Neural crest cell (in vitro differentiated cells): ENCODE measurements around the gene APOOL. TPM values are rescaled to one million over a fixed set of nuclear protein-coding genes. Genes with fewer than 3 reads are reported as not detected.
A peak's percentile ranks its signal among the peaks of the same experiment; 100 is the strongest.
"Not testable (repeated sequence)": the region's sequence is repeated elsewhere in the genome, so short reads cannot be mapped to it uniquely, and the experiment has no call there.

Source experiments
- DNase-seq: peaks from one replicate; pipeline ENCODE4 v3.0.0; 2021; ENCODE audit warnings: low read depth, mixed read lengths, low spot score
- H3K27ac Mint-ChIP-seq: one replicate; pipeline ENCODE4 v1.8.0; 2021; ENCODE audit warnings: mild to moderate bottlenecking, mixed read lengths; ENCODE audit not compliant: unreplicated experiment
- H3K27me3 Mint-ChIP-seq: 2 replicates; pipeline ENCODE4 v1.8.0; 2021; ENCODE audit warnings: low read depth, mild to moderate bottlenecking, mixed read lengths
- H3K36me3 Mint-ChIP-seq: 2 replicates; pipeline ENCODE4 v1.8.0; 2021; ENCODE audit warnings: low read depth, mild to moderate bottlenecking, mixed read lengths
- H3K4me1 Mint-ChIP-seq: 2 replicates; pipeline ENCODE4 v1.8.0; 2021; ENCODE audit warnings: mixed read lengths
- H3K4me3 Mint-ChIP-seq: one replicate; pipeline ENCODE4 v1.8.0; 2021; ENCODE audit warnings: mild to moderate bottlenecking, mixed read lengths
- H3K9me3 Mint-ChIP-seq: 2 replicates; pipeline ENCODE4 v1.8.0; 2021; ENCODE audit warnings: mixed read lengths
- total RNA-seq: library from RNA; stranded (reverse); gene quantifications from 2 replicates; pipeline ENCODE4 v1.2.1, GENCODE V29; 2021
- TF ChIP-seq, protein P1 (sequence below): fragments of 200-600 bp; sonication (generic); conservative IDR thresholded peaks from 2 replicates; pipeline ENCODE4 v1.5.0; 2021; ENCODE audit warnings: antibody characterized with exemption, mild to moderate bottlenecking

Gene APOOL
- total RNA-seq, 1 donor from 2014 or later = 16.6 TPM

DNA sequence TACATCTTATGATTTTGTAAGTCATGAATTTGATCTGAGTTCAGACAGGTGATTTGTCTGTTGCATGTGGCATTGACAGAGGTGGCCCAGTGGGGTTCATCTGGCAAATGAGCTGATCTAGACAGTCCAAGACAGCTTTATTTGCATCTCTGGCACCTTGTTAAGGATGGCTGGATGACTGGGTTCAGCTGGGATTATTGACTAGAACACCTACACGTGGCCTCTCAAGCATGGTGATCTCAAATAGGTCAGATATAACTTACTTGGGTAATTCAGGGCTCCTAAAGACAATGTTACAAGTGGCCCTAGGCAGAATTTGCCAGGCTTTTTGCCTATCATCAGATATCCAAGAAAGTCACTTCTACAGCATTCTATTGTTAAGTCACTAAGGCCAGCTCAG is 48.0 kb downstream of the APOOL start:
- TF ChIP-seq, protein P1, sequence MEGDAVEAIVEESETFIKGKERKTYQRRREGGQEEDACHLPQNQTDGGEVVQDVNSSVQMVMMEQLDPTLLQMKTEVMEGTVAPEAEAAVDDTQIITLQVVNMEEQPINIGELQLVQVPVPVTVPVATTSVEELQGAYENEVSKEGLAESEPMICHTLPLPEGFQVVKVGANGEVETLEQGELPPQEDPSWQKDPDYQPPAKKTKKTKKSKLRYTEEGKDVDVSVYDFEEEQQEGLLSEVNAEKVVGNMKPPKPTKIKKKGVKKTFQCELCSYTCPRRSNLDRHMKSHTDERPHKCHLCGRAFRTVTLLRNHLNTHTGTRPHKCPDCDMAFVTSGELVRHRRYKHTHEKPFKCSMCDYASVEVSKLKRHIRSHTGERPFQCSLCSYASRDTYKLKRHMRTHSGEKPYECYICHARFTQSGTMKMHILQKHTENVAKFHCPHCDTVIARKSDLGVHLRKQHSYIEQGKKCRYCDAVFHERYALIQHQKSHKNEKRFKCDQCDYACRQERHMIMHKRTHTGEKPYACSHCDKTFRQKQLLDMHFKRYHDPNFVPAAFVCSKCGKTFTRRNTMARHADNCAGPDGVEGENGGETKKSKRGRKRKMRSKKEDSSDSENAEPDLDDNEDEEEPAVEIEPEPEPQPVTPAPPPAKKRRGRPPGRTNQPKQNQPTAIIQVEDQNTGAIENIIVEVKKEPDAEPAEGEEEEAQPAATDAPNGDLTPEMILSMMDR = no peak
- H3K9me3 Mint-ChIP-seq = no peaks in the 10 kb centered on the region
- H3K27me3 Mint-ChIP-seq = no peaks in the 10 kb centered on the region
- no peaks in the 10 kb centered on the region for H3K36me3 Mint-ChIP-seq
- no peak overlapping the region for H3K27ac Mint-ChIP-seq
- no peaks in the 10 kb centered on the region for H3K4me1 Mint-ChIP-seq
- DNase-seq = no peak
- H3K4me3 Mint-ChIP-seq = no peak overlapping the region

DNA sequence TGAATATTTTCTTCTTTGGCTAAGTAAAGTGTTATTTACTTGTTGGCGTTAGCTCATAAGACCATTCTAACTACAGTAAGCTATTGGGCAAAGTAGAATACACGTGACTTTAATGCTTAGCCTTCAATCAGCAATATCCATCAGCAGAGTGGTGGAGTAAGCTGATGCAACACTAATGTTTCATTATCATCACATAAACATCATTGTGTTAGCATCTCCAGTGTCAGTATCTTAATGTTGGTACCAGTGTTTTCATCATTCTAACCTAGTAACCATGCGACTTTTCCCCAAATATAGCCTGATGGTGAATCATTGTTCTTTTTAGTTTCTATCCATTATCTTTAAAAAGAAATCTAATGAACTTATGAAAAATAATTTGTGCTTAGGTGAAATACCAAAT is 48.5 kb downstream of the APOOL start:
- Mint-ChIP-seq H3K27me3 (no peaks in the 10 kb centered on the region), H3K9me3 (no peaks in the 10 kb centered on the region), H3K4me1 (no peaks in the 10 kb centered on the region), H3K27ac (no peak overlapping the region), H3K4me3 (no peak overlapping the region), H3K36me3 (peaks cover 2% of the 10 kb centered on the region)
- TF ChIP-seq, protein P1 = no peak
- no peak for DNase-seq

DNA sequence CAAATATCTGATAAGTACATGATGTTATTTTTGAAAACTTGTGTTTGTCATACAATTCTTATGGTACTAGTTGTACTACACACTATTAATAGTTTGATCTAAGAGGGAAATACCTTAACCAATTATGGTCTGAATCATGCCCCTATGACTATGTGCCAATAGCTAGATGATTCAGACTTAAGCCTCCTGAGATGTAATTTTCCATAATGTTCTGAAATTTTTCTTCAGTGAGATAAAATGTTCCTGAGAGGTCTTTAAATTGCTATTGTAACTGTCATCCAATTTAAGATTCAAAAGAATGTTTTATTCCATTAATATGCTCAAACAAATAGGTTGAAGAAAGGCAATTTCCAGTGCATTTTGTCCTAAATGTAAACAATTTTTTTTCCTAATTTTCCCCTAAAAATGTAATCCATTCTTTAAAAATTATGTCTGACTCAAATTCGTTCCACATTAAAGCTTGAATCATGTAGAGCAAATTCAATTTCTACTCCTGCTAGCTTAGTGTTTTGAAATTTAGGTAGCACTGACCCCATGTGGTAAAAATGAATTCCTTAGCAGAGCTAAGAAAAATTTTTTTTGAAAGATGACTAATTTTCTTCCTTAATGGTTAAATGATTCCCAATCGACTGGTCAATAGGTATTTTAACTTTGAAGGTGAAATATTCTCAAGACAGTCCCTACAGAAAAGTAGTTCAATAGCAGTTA is 49.1 kb downstream of the APOOL start:
- H3K36me3 Mint-ChIP-seq = peaks cover 2% of the 10 kb centered on the region
- no peak overlapping the region for H3K27ac Mint-ChIP-seq
- TF ChIP-seq, protein P1 = peak; percentile 49
- H3K4me3 Mint-ChIP-seq = no peak overlapping the region
- H3K4me1 Mint-ChIP-seq = no peaks in the 10 kb centered on the region
- no peaks in the 10 kb centered on the region for H3K27me3 Mint-ChIP-seq
- no peak for DNase-seq
- no peaks in the 10 kb centered on the region for H3K9me3 Mint-ChIP-seq

DNA sequence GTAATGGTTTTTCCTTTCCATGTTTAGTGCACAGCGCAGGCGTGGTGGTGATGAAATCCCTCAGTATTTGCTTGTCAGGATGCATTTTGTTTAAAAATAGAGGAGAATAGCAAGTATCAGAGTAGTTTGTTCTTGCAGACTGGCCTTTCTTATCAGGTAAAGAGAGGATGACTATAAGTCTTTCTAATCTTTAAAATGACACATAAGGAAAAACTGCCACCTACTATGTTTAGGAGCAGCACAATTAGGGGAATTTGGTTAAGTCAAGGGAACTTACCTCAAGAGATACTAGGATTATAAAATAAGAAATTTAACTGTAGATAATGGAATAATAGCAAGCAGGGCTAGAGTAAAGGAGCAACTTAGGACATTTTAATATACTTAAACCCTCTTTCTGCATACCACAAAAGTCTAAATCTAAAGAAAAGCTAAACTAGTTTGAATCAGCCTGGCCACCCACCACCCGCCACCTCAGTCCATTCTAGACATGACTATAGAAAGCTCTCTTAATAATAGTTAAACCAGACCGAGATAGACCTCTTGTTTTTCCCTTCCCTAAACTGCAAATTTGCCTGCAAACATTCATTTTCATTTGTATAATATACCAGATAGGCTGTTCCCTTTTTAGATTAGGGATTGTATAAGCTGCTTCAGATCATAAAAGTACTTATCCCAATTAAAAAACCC is 62.0 kb downstream of the APOOL start:
- H3K4me3 Mint-ChIP-seq = no peak overlapping the region
- DNase-seq = no peak
- H3K4me1 Mint-ChIP-seq = no peaks in the 10 kb centered on the region
- H3K9me3 Mint-ChIP-seq = peaks cover 2% of the 10 kb centered on the region
- no peaks in the 10 kb centered on the region for H3K27me3 Mint-ChIP-seq
- H3K36me3 Mint-ChIP-seq = peaks cover 36% of the 10 kb centered on the region
- TF ChIP-seq, protein P1 = no peak
- no peak overlapping the region for H3K27ac Mint-ChIP-seq

DNA sequence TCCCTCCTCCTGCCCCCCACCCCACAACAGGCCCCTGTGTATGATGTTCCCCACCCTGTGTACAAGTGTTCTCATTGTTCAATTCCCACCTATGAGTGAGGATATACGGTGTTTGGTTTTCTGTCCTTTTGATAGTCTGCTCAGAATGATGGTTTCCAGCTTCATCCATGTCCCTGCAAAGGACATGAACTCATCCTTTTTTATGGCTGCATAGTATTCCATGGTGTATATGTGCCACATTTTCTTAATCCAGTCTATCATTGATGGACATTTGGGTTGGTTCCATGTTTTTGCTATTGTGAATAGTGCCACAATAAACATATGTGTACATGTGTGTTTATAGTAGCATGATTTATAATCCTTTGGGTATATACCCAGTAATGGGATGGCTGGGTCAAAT is 73.6 kb downstream of the APOOL start:
- H3K27me3 Mint-ChIP-seq, H3K9me3 Mint-ChIP-seq, H3K4me1 Mint-ChIP-seq, H3K4me3 Mint-ChIP-seq, H3K27ac Mint-ChIP-seq, DNase-seq: not testable (repeated sequence)
- peaks cover 30% of the 10 kb centered on the region for H3K36me3 Mint-ChIP-seq

DNA sequence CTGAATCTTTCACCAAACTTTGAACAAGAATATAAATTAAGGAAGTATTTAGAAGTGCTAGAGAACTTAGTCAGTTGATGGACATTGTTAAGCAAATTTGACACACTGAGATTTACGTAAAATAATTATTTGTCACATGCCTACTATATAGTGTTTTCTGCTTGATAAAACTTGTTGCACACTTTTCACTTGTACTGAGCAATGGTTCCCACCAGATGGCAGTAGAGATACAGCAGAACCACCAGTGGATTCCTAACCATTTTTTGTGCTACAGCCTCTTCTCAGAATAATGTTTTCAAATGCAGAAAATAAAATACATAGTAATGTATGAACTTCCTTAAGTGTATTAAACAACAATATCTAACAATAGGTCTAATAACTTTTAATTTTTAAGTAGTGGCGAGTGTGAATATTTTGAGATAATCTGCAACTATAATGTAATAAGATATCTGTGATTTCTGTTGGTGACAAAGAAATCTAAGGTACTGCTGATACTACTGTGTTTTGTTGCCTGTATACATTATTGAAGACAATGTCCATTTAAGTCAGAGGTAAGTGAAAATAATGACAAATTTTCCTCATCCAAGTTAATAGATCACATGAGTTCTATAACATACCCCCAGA is 81.2 kb downstream of the APOOL start:
- peak; percentile 11 for DNase-seq
- no peaks in the 10 kb centered on the region for H3K27me3 Mint-ChIP-seq
- TF ChIP-seq, protein P1 = peak; percentile 88
- H3K4me3 Mint-ChIP-seq = no peak overlapping the region
- peaks cover 9% of the 10 kb centered on the region for H3K9me3 Mint-ChIP-seq
- H3K36me3 Mint-ChIP-seq = peaks cover 24% of the 10 kb centered on the region
- H3K4me1 Mint-ChIP-seq = no peaks in the 10 kb centered on the region
- no peak overlapping the region for H3K27ac Mint-ChIP-seq
